WTC11 (cell line): ENCODE results near the gene SMARCD2.

Experiments used
- MXD4 ChIP-seq: fragments of 250-450 bp; sonication (Bioruptor Pico); IDR thresholded peaks from 2 replicates; pipeline ENCODE4 v1.8.0; 2021; ENCODE audit warnings: mild to moderate bottlenecking, moderate library complexity, borderline replicate concordance
- RELA ChIP-seq: sonication (generic); formaldehyde crosslinking; IDR thresholded peaks from 2 replicates; pipeline ENCODE4 v1.8.1; 2022; ENCODE audit warnings: missing genetic modification reagents, mild to moderate bottlenecking, borderline replicate concordance
- SP1 ChIP-seq: sonication (generic); formaldehyde crosslinking; conservative IDR thresholded peaks from 2 replicates; pipeline ENCODE4 v1.8.1; 2022; ENCODE audit warnings: missing genetic modification reagents
- ZNF121 ChIP-seq: sonication (generic); formaldehyde crosslinking; IDR thresholded peaks from 2 replicates; pipeline ENCODE4 v1.8.0; 2023; ENCODE audit warnings: missing genetic modification reagents
- ZNF232 ChIP-seq: sonication (generic); formaldehyde crosslinking; IDR thresholded peaks from 2 replicates; pipeline ENCODE4 v1.8.0; 2022; ENCODE audit warnings: mild to moderate bottlenecking, missing genetic modification reagents
- TF ChIP-seq, protein P1 (sequence below): fragments of 200-600 bp; IDR thresholded peaks from 2 replicates; pipeline ENCODE4 v1.8.0; 2022; ENCODE audit warnings: antibody characterized with exemption
- TF ChIP-seq, protein P2 (sequence below): sonication (generic); formaldehyde crosslinking; IDR thresholded peaks from 2 replicates; pipeline ENCODE4 v1.8.0; 2022; ENCODE audit warnings: mild to moderate bottlenecking, missing genetic modification reagents

DNA sequence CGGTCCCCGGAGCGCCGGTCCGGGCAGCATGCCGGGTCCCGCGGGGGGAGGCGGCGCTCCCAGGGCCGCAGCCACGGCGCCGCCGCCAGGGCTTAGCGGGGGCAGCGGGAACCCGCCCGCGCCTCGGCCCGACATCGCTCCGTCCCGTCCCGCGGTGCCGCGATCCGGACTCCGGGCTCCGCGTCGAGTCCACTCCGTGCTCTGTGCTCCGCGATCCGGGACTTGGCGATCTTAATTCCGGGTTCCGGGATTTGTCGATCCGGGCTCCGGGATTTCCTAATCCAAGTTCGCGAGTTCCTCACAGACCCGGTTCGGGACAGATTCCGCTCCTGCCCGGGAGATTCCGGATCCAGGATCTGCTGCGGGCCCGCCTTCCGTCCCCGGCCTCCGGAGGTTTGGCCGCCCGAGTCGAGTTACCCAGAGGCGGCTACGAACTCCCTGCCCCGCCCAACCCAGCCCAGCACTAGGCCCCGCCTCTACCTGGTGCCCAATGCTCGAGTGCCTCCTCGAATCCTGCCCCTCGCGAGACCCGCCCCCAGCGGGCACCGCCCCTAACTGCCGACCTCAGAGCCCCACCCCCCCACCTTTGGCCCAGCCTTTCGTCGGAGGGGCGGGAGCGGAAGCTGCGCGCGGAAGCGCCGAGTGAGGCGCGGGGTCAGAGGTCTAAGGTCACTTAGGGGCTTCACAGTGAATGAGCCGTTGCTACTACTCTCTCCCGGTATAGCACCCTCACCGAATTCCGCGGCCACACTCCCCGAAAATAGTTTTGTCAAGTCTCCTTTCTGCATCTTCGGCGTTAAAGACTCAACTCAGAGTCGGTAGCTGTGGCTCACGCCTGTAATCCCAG is at the start of gene SMARCD2:
- TF ChIP-seq, protein P1, sequence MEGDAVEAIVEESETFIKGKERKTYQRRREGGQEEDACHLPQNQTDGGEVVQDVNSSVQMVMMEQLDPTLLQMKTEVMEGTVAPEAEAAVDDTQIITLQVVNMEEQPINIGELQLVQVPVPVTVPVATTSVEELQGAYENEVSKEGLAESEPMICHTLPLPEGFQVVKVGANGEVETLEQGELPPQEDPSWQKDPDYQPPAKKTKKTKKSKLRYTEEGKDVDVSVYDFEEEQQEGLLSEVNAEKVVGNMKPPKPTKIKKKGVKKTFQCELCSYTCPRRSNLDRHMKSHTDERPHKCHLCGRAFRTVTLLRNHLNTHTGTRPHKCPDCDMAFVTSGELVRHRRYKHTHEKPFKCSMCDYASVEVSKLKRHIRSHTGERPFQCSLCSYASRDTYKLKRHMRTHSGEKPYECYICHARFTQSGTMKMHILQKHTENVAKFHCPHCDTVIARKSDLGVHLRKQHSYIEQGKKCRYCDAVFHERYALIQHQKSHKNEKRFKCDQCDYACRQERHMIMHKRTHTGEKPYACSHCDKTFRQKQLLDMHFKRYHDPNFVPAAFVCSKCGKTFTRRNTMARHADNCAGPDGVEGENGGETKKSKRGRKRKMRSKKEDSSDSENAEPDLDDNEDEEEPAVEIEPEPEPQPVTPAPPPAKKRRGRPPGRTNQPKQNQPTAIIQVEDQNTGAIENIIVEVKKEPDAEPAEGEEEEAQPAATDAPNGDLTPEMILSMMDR: no peak
- TF ChIP-seq ZNF121 (CRISPR knock-in tag) (no peak), MXD4 (CRISPR knock-in tag) (no peak), RELA (CRISPR knock-in tag) (no peak), SP1 (CRISPR knock-in tag) (peak; percentile 93), ZNF232 (CRISPR knock-in tag) (peak; percentile 85)
- TF ChIP-seq, protein P2, sequence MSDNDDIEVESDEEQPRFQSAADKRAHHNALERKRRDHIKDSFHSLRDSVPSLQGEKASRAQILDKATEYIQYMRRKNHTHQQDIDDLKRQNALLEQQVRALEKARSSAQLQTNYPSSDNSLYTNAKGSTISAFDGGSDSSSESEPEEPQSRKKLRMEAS (CRISPR knock-in tag): peak; percentile 65
